Measurements from ENCODE around the gene TLE3.

TLE3 gene

GRCh38 chr15:70109531-70109930 lies 11.8 kb upstream of the TLE3 start:
- Histone ChIP-seq H3K4me3 (ENCODE audit: low read depth, low read length) (no peak overlapping the region), H3K9me3 (ENCODE audit: severe bottlenecking) (no peaks in the 10 kb centered on the region), H3K36me3 (no peaks in the 10 kb centered on the region), H3K27ac (no peak overlapping the region), H3K27me3 (ENCODE audit: insufficient read depth, low read depth, severe bottlenecking) (no peaks in the 10 kb centered on the region)
- DNase-seq, result no peak
- TF ChIP-seq CTCF (IDR thresholded peaks at IDR 0.05; ENCODE audit: low read depth, low read length), result no peak

- TF ChIP-seq CTCF (IDR thresholded peaks at IDR 0.05; ENCODE audit: low read depth, low read length), result no peak
- H3K9me3 ChIP-seq (ENCODE audit: severe bottlenecking), result no peaks in the 10 kb centered on the region
- H3K27ac ChIP-seq, result no peak overlapping the region
- H3K27me3 ChIP-seq (ENCODE audit: insufficient read depth, low read depth, severe bottlenecking), result no peaks in the 10 kb centered on the region
- no peak overlapping the region for H3K4me3 ChIP-seq (ENCODE audit: low read depth, low read length)
- DNase-seq, result no peak
- no peaks in the 10 kb centered on the region for H3K36me3 ChIP-seq
Observed at GRCh38 chr15:70103880-70104626, 6.3 kb upstream of the TLE3 start.

- no peaks in the 10 kb centered on the region for H3K27me3 ChIP-seq (ENCODE audit: insufficient read depth, low read depth, severe bottlenecking)
- H3K4me3 ChIP-seq (ENCODE audit: low read depth, low read length), result no peak overlapping the region
- H3K27ac ChIP-seq, result no peak overlapping the region
- no peak for TF ChIP-seq CTCF (IDR thresholded peaks at IDR 0.05; ENCODE audit: low read depth, low read length)
- H3K9me3 ChIP-seq (ENCODE audit: severe bottlenecking), result no peaks in the 10 kb centered on the region
- no peak for DNase-seq
- H3K36me3 ChIP-seq, result no peaks in the 10 kb centered on the region
Observed at GRCh38 chr15:70102827-70103226, 5.1 kb upstream of the TLE3 start.

- no peaks in the 10 kb centered on the region for H3K27me3 ChIP-seq (ENCODE audit: insufficient read depth, low read depth, severe bottlenecking)
- peak; percentile 69 for DNase-seq
- H3K36me3 ChIP-seq, result no peaks in the 10 kb centered on the region
- TF ChIP-seq CTCF (IDR thresholded peaks at IDR 0.05; ENCODE audit: low read depth, low read length), result no peak
- no peaks in the 10 kb centered on the region for H3K9me3 ChIP-seq (ENCODE audit: severe bottlenecking)
- H3K27ac ChIP-seq, result no peak overlapping the region
- H3K4me3 ChIP-seq (ENCODE audit: low read depth, low read length), result peak overlapping the region; percentile 56
Observed at GRCh38 chr15:70101459-70102113, 3.9 kb upstream of the TLE3 start.

- DNase-seq, result peak; percentile 57
- peak overlapping the region; percentile 56 for H3K4me3 ChIP-seq (ENCODE audit: low read depth, low read length)
- H3K27ac ChIP-seq, result peak overlapping the region; percentile 37
- peaks cover 4% of the 10 kb centered on the region for H3K36me3 ChIP-seq
- no peaks in the 10 kb centered on the region for H3K9me3 ChIP-seq (ENCODE audit: severe bottlenecking)
- H3K27me3 ChIP-seq (ENCODE audit: insufficient read depth, low read depth, severe bottlenecking), result no peaks in the 10 kb centered on the region
- TF ChIP-seq CTCF (IDR thresholded peaks at IDR 0.05; ENCODE audit: low read depth, low read length), result peak; percentile 29
Observed at GRCh38 chr15:70100474-70101341, 3.0 kb upstream of the TLE3 start.
